NAMALWA (cell line): ENCODE data around the gene COLGALT1.
A peak's percentile ranks its signal among the peaks of the same experiment; 100 is the strongest.
"Not testable (repeated sequence)": the region's sequence is repeated elsewhere in the genome, so short reads cannot be mapped to it uniquely, and the experiment has no call there.

Source experiments
- DNase-seq: peaks from one replicate; pipeline ENCODE4 v3.0.0-alpha.2; 2015; ENCODE audit warnings: low spot score

Gene COLGALT1

DNA sequence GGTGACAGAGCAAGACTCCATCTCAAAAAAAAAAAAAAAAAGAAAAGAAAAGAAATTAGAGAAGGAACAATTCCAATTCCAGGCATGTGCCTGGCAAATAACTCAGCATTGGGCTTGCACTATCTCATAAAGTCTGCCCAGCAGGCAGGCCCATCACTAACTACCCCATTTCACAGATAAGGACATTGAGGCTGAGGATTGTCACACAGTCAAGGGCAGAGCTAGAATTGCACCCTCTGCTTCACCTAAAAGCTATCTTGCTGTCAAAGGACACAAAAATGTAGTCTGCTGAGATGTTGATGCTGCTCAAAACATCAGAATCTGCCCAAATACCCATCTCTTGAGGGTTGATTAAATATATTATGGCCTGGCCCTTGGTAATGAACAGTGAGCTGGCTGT lies 20.7 kb upstream of the COLGALT1 start:
- no peak for DNase-seq

DNA sequence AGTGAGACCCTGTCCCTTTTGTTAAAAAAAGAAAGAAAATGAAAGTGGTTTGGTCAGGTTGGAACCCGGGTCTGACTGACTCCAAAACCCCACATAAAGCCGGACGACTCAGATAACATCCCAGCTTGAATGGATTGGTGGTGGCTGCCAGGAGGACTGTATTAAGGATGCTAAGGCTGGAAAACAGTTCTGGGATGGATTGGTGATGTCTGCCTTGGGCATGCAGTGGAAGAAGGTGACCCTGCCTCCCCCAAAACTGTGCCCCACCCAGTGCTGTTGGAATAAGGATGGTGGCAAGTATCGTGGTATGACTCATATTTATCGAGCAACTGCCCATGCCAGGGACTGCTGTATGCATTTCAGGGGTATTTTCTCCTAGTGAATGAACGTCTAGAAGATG lies 18.5 kb upstream of the COLGALT1 start:
- DNase-seq = no peak

DNA sequence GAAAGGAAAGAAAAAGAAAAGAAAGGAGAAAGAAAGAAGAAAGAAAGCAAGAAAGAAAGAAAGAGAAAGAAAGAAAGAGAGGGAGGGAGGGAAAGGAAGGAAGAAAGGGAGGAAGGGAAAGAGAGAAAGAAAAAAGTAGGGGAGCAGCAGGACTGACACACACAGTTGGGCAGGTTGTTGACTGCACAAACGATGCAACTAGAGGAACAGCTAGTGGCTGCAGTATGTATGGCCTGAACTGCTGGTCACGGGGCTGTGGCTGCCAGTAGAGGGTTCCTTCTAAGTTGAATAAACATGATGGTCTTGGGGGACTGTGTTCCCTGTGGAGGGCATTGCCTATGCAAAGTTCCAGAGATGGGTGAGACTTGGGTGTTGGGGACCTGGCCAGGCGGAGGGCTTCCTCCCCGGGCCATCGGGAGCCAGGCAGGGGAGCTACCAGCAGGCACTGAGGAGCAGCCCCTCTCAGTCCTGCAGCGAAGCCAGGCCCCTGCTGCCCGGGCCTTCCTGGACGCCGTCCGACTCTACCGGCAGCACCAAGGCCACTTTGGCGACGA lies 16.7 kb upstream of the COLGALT1 start:
- DNase-seq = peak; percentile 78

DNA sequence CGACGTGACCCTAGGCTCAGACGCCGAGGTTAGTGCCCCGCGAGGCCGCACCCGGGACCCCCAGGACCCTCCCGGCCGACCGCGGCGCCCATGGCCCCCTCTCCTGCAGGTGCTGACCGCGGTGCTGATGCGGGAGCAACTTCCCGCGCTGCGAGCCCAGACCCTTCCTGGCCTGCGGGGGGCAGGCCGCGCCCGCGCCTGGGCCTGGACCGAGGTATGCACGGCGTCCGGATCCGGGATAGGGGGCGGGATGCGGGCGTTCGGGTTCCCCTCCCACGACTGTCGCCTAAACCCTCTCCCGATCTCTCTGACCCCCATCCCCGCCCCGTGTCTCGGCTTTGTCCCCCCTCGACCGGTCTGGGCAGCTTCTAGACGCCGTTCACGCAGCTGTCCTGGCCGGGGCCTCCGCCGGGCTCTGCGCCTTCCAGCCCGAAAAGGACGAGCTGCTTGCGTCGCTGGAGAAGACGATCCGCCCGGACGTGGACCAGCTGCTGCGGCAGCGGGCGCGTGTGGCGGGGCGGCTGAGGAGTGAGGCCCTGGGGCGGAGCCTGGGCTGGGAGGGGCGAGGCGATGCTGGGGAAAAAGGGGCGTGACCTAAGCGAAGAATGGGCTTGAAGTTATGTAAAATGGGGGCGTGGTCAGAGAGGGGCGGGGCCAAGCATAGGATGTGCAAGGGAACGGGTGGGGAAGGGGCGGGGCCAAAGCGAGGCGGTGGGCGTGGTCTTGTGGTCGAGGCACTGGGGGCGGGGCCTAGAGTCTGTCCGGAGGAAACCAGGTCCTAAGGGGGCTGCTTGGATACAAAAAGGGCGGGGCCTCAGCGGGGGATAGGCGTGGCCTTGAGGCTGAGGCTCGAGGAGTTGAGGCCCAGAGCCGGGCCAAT lies 16.0 kb upstream of the COLGALT1 start:
- peak; percentile 98 for DNase-seq

DNA sequence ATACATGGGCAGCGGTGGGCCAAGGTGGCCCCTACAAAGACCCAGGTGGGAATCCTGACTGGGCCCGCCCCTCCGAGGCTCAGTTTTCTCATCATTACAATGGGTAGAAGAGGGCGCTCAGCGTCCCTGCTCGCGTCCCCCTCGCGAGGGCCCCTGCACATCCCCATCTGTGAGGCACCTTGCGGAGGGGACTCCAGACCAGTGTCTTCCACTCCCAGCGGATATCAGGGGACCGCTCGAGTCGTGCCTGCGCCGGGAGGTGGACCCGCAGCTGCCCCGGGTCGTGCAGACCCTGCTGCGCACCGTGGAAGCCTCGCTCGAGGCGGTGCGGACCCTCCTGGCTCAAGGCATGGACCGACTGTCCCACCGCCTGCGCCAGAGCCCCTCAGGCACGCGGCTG lies 15.3 kb upstream of the COLGALT1 start:
- DNase-seq = no peak

GRCh38 chr19:17541184-17541759 lies 14.2 kb upstream of the COLGALT1 start:
- no peak for DNase-seq

- DNase-seq = no peak
These were observed 13.4 kb upstream of the COLGALT1 start for GRCh38 chr19:17542042-17542441.

- no peak for DNase-seq
These were observed 12.5 kb upstream of the COLGALT1 start for GRCh38 chr19:17542793-17543582.

- no peak for DNase-seq
These were observed 11.5 kb upstream of the COLGALT1 start for GRCh38 chr19:17543986-17544385.

- no peak for DNase-seq
These were observed 11.0 kb upstream of the COLGALT1 start for GRCh38 chr19:17544418-17544817.

GRCh38 chr19:17548145-17548544 lies 7.3 kb upstream of the COLGALT1 start:
- no peak for DNase-seq

DNA sequence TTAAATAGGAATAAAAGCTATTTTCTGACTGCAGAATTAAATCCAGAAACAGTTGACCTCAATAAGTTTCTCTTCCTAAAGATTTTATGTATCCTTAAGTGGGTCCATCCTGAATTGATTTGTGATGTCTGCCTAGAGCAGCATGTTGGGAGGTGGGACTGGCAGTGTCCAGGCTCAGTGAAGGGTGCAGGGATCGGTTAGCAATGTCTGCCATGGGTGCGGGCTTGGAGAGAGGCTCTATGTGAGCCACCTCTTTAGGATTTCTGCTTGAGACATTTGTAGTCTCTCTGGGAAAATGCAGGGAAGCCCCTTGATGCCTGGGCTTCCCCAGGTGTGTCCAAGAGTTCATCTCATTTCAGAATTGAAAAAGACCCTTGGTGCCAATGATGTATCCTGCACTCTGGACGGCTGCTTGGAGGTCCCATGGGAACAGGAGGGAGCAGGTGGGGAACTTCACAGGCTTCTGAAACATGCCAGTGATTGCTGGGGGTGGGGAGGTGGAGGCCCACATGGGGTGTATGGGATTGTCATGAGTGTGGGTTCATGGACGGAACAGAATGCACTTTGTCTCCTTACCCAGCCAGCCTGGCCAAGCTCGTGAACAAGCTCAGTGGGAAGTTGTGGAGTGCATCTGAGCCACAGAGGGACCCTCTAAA lies 6.2 kb upstream of the COLGALT1 start:
- no peak for DNase-seq

- no peak for DNase-seq
These were observed 5.3 kb upstream of the COLGALT1 start for GRCh38 chr19:17550076-17550667.

GRCh38 chr19:17552735-17553134 lies 2.7 kb upstream of the COLGALT1 start:
- DNase-seq = not testable (repeated sequence)

GRCh38 chr19:17553256-17553655 lies 2.2 kb upstream of the COLGALT1 start:
- DNase-seq = no peak

GRCh38 chr19:17554968-17555479 lies 425 bp upstream of the COLGALT1 start:
- no peak for DNase-seq

GRCh38 chr19:17555929-17556813 lies 722 bp downstream of the COLGALT1 start:
- DNase-seq = peak; percentile 75

DNA sequence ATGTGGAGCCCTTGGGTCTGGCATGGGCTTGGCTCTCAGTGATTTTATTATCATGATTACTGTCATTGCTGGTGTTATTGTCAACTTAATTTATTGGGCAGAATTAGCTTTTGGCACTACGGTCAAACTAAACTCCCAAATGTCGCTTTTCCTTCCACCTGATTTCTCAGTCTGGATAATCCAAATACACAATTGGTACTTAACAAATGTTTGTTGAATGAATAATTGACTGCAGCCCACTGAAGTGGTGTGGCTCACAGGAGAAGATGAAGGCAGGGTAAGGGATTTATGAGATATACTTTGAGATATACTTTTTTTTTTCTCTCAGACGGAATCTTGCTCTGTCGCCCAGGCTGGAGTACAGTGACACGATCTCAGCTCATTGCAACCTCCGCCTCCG lies 1.5 kb downstream of the COLGALT1 start:
- no peak for DNase-seq

GRCh38 chr19:17557466-17557865 lies 2.0 kb downstream of the COLGALT1 start:
- no peak for DNase-seq

DNA sequence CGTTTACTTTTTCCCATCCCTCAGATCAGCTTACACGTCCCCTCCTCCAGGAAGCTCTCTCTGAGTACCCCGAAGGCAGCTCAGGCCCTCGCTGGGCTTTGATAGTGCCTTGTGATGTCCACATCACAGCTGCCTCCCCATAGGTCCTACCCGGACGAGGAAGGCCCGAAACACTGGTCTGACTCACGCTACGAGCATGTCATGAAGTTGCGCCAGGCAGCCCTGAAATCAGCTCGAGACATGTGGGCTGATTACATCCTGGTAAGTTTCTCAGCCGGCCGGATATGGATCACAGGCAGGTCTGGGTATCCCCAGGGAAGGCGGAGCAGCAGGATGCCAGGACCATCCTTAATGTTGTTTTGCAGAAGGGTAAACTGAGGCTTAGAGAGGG lies 4.8 kb downstream of the COLGALT1 start:
- DNase-seq = no peak
